SK-N-SH (cell line): Measurements from ENCODE around the gene HOXC6. TPM values are rescaled to one million over a fixed set of nuclear protein-coding genes. Genes with fewer than 3 reads are reported as not detected.
A peak's percentile ranks its signal among the peaks of the same experiment; 100 is the strongest.

ENCODE experiments used
- CTCF ChIA-PET: fragments of 300-600, 350-600 bp; formaldehyde crosslinking; extraction: SDS; loops from one replicate; lab custom pipeline; 2021; lab: Yijun Ruan, JAX
- POLR2A ChIA-PET: fragments of 350-600 bp; sonication (Branson Sonifier 250); formaldehyde crosslinking; extraction: SDS; loops from one replicate; lab custom pipeline; 2020; ENCODE audit warnings: antibody characterized with exemption, inconsistent platforms; lab: Yijun Ruan, JAX
- DNase-seq: peaks from one replicate; pipeline ENCODE4 v3.0.0; 2012
- H2AFZ ChIP-seq: fragments of 200-600 bp; sonication (generic); 2 replicates; pipeline ENCODE4 v1.8.1; 2016; ENCODE audit warnings: antibody characterized with exemption, mild to moderate bottlenecking, low read depth
- H3F3A ChIP-seq: fragments of 200-600 bp; sonication (generic); replicated peaks from 2 replicates; pipeline ENCODE3; 2016; ENCODE audit warnings: antibody characterized with exemption, mild to moderate bottlenecking; ENCODE audit not compliant: insufficient read depth
- H3K27ac ChIP-seq, 2 experiments: fragments of 200-500 bp in 1 of 2; fragments of 200-600 bp in 1 of 2; sonication (Bioruptor generic) in 1 of 2; sonication (generic), shearing (Covaris generic) in 1 of 2; 2 replicates each; pipeline versions ENCODE4 v1.5.1 to v1.6.1; 2014 to 2016; ENCODE audit warnings: low read depth in 2 of 2, inconsistent platforms in 1 of 2, low read length in 1 of 2, mild to moderate bottlenecking in 1 of 2, mixed read lengths in 1 of 2
- H3K27me3 ChIP-seq: fragments of 200-600 bp; sonication (generic), shearing (Covaris generic); 2 replicates; pipeline ENCODE4 v1.6.1; 2016; ENCODE audit warnings: mixed run types; ENCODE audit not compliant: insufficient read depth
- H3K36me3 ChIP-seq, 2 experiments: fragments of 200-500 bp in 1 of 2; fragments of 200-600 bp in 1 of 2; sonication (Bioruptor generic) in 1 of 2; sonication (generic) in 1 of 2; replicated peaks in 1 of 2; 2 replicates each; pipeline versions ENCODE3 to v1.5.1; 2014 to 2016; ENCODE audit warnings: low read length in 1 of 2, mild to moderate bottlenecking in 1 of 2; ENCODE audit not compliant: insufficient read depth in 2 of 2, control insufficient read depth in 1 of 2
- H3K4me1 ChIP-seq, 2 experiments: fragments of 200-500 bp in 1 of 2; fragments of 200-600 bp in 1 of 2; sonication (Bioruptor generic) in 1 of 2; sonication (generic), shearing (Covaris generic) in 1 of 2; 2 replicates each; pipeline versions ENCODE4 v1.5.1 to v1.6.1; 2014 to 2016; ENCODE audit warnings: low read depth in 1 of 2, low read length in 1 of 2, mixed run types in 1 of 2; ENCODE audit not compliant: insufficient read depth in 2 of 2, control insufficient read depth in 1 of 2
- H3K4me2 ChIP-seq: fragments of 200-600 bp; sonication (generic), shearing (Covaris generic); 2 replicates; pipeline ENCODE4 v1.6.1; 2017; ENCODE audit warnings: mixed run types
- H3K4me3 ChIP-seq, 2 experiments: fragments of 200-500 bp in 1 of 2; fragments of 200-600 bp in 1 of 2; sonication (Bioruptor generic) in 1 of 2; sonication (generic), shearing (Covaris generic) in 1 of 2; 2 replicates each; pipeline versions ENCODE4 v1.5.1 to v1.8.1; 2014 to 2016; ENCODE audit warnings: low read depth in 2 of 2, inconsistent platforms in 1 of 2, low read length in 1 of 2, mild to moderate bottlenecking in 1 of 2, mixed read lengths in 1 of 2, moderate library complexity in 1 of 2
- H3K79me2 ChIP-seq: fragments of 200-600 bp; sonication (generic); 2 replicates; pipeline ENCODE4 v1.8.1; 2017; ENCODE audit warnings: mild to moderate bottlenecking; ENCODE audit not compliant: insufficient read depth
- H3K9ac ChIP-seq: fragments of 200-600 bp; sonication (generic); 2 replicates; pipeline ENCODE4 v1.6.1; 2017; ENCODE audit warnings: mixed run types
- H3K9me2 ChIP-seq: fragments of 200-600 bp; sonication (generic); 2 replicates; pipeline ENCODE4 v1.6.1; 2017; ENCODE audit warnings: mixed run types
- H3K9me3 ChIP-seq: fragments of 200-600 bp; sonication (generic); 2 replicates; pipeline ENCODE4 v1.6.1; 2017; ENCODE audit warnings: mixed run types, mild to moderate bottlenecking, moderate library complexity
- H4K20me1 ChIP-seq: fragments of 200-600 bp; sonication (generic); 2 replicates; pipeline ENCODE4 v1.6.1; 2017; ENCODE audit warnings: mild to moderate bottlenecking, mixed run types; ENCODE audit not compliant: insufficient read depth
- ELF1 ChIP-seq: IDR thresholded peaks from 2 replicates; pipeline ENCODE4 v1.4.0; 2012
- FOXM1 ChIP-seq: IDR thresholded peaks from 2 replicates; pipeline ENCODE4 v1.4.0; 2012; ENCODE audit warnings: low read depth, mild to moderate bottlenecking
- GABPA ChIP-seq: IDR thresholded peaks from 2 replicates; pipeline ENCODE4 v1.4.0; 2012; ENCODE audit warnings: low read depth, mild to moderate bottlenecking
- GATA2 ChIP-seq: sonication (generic); formaldehyde crosslinking; IDR thresholded peaks from 2 replicates; pipeline ENCODE4 v1.5.0; 2020; ENCODE audit warnings: mild to moderate bottlenecking, missing genetic modification reagents
- JUND ChIP-seq: IDR thresholded peaks from 2 replicates; pipeline ENCODE4 v1.4.0; 2012
- NFIC ChIP-seq: IDR thresholded peaks from 2 replicates; pipeline ENCODE4 v1.4.0; 2012; ENCODE audit warnings: borderline replicate concordance
- RAD21 ChIP-seq: IDR thresholded peaks from 2 replicates; pipeline ENCODE4 v1.6.1; 2012; ENCODE audit warnings: mild to moderate bottlenecking, low read length
- RXRA ChIP-seq: IDR thresholded peaks from 2 replicates; pipeline ENCODE4 v1.4.0; 2012; ENCODE audit warnings: low read depth, mild to moderate bottlenecking, borderline replicate concordance
- SMC3 ChIP-seq: IDR thresholded peaks from 2 replicates; pipeline ENCODE4 v1.6.1; 2012; ENCODE audit warnings: low read depth, low read length, improper control_type of control experiment
- TAF1 ChIP-seq: IDR thresholded peaks from 2 replicates; pipeline ENCODE4 v1.6.1; 2012; ENCODE audit warnings: low read depth, mild to moderate bottlenecking, low read length, moderate library complexity, borderline replicate concordance
- TCF12 ChIP-seq: IDR thresholded peaks from 2 replicates; pipeline ENCODE4 v1.4.0; 2012
- YY1 ChIP-seq: IDR thresholded peaks from 2 replicates; pipeline ENCODE4 v1.4.0; 2012; ENCODE audit warnings: low read depth, mild to moderate bottlenecking
- WGBS: methylation state at CpG from one replicate; pipeline ENCODE4 v1.1.6; 2017; ENCODE audit warnings: low lambda C conversion rate; 5-methylcytosine and 5-hydroxymethylcytosine counted together
- polyA plus RNA-seq, 3 experiments: library from polyadenylated mRNA; depleted of rRNA; stranded (reverse); fragments of >200 nt; gene quantifications; 2 replicates each; pipeline ENCODE4 v1.2.3, GENCODE V29; 2012
- TF ChIP-seq, protein P1 (sequence below): IDR thresholded peaks from 2 replicates; pipeline ENCODE4 v1.4.0; 2012; ENCODE audit warnings: low read depth, borderline replicate concordance
- TF ChIP-seq, protein P2 (sequence below): IDR thresholded peaks from 2 replicates; pipeline ENCODE4 v1.6.1; 2012; ENCODE audit warnings: mild to moderate bottlenecking, low read depth, low read length, moderate library complexity
- TF ChIP-seq, protein P3 (sequence below): IDR thresholded peaks from 2 replicates; pipeline ENCODE4; 2012
- TF ChIP-seq, protein P4 (sequence below): fragments of 150-350 bp; IDR thresholded peaks from 2 replicates; pipeline ENCODE4 v1.6.1; 2017; ENCODE audit warnings: antibody characterized with exemption, low read length, low read depth, borderline replicate concordance

Gene HOXC6
- polyA plus RNA-seq, 1 of the 3 experiments (the other 2 are of a cell fraction), result 9.1 TPM

DNA sequence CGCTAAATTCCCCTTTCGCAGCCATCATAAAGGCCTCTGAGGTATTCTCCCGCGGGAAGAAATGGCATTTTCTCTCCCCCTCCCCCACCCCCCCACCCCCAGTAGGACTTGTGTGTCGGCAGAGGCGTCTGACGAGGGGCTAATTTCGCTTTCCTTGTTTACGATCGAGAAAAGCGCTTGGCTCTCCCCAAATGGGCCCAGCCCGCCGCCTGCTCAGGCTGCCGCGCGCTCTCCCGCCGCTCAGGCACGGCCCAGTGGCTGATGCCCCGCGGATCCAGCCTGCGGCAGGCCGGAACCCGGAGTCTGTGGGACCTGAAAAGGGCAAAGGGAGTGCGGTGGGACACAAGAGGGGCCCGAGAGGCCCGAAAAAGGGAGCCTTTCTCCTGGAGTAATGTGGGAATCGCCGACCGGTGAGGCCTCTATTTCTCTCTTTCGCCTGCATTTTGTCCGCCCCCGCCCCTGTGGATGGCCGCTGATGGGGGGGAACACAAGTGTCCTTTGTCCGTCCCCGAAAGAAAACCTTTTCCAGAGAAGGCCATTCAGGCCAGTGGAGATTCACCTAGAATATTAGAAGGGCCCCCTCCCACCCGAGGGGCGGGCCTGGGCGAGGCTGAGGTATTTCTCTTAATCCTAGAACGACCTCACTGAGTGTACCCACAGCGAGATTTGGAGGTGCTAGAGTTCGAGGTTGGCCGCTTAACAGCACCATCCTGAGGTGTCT, 9.0 kb upstream of the HOXC6 start:
- H3K9me3 ChIP-seq, result no peaks in the 10 kb centered on the region
- 96% methylated on average over 43 of the region's 43 CpGs for WGBS
- no peaks in the 10 kb centered on the region for H4K20me1 ChIP-seq
- POLR2A ChIA-PET, result no interaction called here
- H3K4me2 ChIP-seq, result 0 out of 2 replicates have a peak overlapping the region, but pooled peaks have one; percentile 3
- no peaks in the 10 kb centered on the region for H3K36me3 ChIP-seq
- H3K27ac ChIP-seq, result peak overlapping the region in 1 of 2 experiments; percentile 99; a peak in 3 of 4 replicates
- peaks cover 9% of the 10 kb centered on the region for H3F3A ChIP-seq
- H3K27me3 ChIP-seq, result no peaks in the 10 kb centered on the region
- no peaks in the 10 kb centered on the region for H3K9me2 ChIP-seq
- peaks cover 7 to 38% of the 10 kb centered on the region in 2 experiments; a peak in 2 of 4 replicates for H3K4me1 ChIP-seq
- CTCF ChIA-PET, result interaction anchor here (23.2 kb wide), 1 partner anchor 177 kb away, joined by 548 read pairs; the partner anchor contains the start of gene SMUG1
- TF ChIP-seq TCF12 (no peak), GATA2 (no peak), YY1 (no peak), JUND (no peak), RAD21 (no peak), GABPA (no peak), FOXM1 (no peak), SMC3 (no peak), RXRA (no peak), ELF1 (no peak), NFIC (no peak), TAF1 (no peak)
- TF ChIP-seq, protein P1, sequence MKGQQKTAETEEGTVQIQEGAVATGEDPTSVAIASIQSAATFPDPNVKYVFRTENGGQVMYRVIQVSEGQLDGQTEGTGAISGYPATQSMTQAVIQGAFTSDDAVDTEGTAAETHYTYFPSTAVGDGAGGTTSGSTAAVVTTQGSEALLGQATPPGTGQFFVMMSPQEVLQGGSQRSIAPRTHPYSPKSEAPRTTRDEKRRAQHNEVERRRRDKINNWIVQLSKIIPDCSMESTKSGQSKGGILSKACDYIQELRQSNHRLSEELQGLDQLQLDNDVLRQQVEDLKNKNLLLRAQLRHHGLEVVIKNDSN, result no peak
- TF ChIP-seq, protein P2, sequence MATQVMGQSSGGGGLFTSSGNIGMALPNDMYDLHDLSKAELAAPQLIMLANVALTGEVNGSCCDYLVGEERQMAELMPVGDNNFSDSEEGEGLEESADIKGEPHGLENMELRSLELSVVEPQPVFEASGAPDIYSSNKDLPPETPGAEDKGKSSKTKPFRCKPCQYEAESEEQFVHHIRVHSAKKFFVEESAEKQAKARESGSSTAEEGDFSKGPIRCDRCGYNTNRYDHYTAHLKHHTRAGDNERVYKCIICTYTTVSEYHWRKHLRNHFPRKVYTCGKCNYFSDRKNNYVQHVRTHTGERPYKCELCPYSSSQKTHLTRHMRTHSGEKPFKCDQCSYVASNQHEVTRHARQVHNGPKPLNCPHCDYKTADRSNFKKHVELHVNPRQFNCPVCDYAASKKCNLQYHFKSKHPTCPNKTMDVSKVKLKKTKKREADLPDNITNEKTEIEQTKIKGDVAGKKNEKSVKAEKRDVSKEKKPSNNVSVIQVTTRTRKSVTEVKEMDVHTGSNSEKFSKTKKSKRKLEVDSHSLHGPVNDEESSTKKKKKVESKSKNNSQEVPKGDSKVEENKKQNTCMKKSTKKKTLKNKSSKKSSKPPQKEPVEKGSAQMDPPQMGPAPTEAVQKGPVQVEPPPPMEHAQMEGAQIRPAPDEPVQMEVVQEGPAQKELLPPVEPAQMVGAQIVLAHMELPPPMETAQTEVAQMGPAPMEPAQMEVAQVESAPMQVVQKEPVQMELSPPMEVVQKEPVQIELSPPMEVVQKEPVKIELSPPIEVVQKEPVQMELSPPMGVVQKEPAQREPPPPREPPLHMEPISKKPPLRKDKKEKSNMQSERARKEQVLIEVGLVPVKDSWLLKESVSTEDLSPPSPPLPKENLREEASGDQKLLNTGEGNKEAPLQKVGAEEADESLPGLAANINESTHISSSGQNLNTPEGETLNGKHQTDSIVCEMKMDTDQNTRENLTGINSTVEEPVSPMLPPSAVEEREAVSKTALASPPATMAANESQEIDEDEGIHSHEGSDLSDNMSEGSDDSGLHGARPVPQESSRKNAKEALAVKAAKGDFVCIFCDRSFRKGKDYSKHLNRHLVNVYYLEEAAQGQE, result no peak
- TF ChIP-seq, protein P3, sequence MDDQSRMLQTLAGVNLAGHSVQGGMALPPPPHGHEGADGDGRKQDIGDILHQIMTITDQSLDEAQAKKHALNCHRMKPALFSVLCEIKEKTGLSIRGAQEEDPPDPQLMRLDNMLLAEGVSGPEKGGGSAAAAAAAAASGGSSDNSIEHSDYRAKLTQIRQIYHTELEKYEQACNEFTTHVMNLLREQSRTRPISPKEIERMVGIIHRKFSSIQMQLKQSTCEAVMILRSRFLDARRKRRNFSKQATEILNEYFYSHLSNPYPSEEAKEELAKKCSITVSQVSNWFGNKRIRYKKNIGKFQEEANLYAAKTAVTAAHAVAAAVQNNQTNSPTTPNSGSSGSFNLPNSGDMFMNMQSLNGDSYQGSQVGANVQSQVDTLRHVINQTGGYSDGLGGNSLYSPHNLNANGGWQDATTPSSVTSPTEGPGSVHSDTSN, result no peak
- TF ChIP-seq, protein P4, sequence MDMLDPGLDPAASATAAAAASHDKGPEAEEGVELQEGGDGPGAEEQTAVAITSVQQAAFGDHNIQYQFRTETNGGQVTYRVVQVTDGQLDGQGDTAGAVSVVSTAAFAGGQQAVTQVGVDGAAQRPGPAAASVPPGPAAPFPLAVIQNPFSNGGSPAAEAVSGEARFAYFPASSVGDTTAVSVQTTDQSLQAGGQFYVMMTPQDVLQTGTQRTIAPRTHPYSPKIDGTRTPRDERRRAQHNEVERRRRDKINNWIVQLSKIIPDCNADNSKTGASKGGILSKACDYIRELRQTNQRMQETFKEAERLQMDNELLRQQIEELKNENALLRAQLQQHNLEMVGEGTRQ, result no peak
- H3K79me2 ChIP-seq, result peaks cover 10% of the 10 kb centered on the region; the same call in 1 of the 2 replicates
- H3K4me3 ChIP-seq, result no peak overlapping the region
- H3K9ac ChIP-seq, result no peak overlapping the region
- no peak for DNase-seq
- H2AFZ ChIP-seq, result no peak overlapping the region
